Retinal pigment epithelial cell (primary cell): ENCODE data around the gene PROP1.

Experiments used
- DNase-seq: peaks from one replicate; pipeline ENCODE4 v3.0.0-alpha.2; 2010; ENCODE audit warnings: low read depth
- H3K4me3 ChIP-seq: 2 replicates; pipeline ENCODE4 v1.5.1; 2011; ENCODE audit warnings: mild to moderate bottlenecking, low read length, control low read depth, moderate library complexity
- TF ChIP-seq, protein P1 (sequence below): conservative IDR thresholded peaks from 2 replicates; pipeline ENCODE4 v1.5.1; 2011; ENCODE audit warnings: low read depth, low read length, control low read depth, inconsistent platforms

The PROP1 gene

DNA sequence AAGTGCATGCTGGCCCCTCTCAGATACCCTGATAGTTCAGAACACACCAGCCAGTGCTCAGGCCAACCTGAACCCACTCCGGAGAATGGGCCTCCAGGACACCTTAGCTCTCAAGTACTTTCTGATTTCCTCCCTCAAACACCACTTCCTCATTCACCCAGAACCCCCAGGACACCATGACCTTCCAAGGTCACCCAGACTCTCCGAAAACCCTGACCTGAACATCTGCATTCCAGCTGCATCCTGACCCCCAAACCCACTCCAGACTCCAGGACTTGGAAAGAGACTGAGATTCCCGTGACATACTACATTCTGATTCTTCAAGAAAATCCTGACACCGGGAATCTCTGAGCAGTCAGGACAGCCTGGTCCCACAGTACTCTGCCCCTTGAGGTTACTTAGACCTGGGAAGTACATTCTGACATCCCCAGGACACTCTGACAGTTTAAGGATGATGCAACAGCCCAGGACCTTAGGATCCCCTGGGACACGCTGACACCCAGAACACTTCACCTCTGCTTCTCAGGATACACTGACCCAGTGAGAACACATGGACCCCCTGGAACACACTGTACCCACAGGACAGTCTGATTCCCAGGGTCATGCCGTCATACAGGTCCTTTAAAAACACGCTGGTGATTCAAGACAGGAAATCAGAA is 747 bp upstream of the PROP1 start:
- TF ChIP-seq, protein P1, sequence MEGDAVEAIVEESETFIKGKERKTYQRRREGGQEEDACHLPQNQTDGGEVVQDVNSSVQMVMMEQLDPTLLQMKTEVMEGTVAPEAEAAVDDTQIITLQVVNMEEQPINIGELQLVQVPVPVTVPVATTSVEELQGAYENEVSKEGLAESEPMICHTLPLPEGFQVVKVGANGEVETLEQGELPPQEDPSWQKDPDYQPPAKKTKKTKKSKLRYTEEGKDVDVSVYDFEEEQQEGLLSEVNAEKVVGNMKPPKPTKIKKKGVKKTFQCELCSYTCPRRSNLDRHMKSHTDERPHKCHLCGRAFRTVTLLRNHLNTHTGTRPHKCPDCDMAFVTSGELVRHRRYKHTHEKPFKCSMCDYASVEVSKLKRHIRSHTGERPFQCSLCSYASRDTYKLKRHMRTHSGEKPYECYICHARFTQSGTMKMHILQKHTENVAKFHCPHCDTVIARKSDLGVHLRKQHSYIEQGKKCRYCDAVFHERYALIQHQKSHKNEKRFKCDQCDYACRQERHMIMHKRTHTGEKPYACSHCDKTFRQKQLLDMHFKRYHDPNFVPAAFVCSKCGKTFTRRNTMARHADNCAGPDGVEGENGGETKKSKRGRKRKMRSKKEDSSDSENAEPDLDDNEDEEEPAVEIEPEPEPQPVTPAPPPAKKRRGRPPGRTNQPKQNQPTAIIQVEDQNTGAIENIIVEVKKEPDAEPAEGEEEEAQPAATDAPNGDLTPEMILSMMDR: no peak
- no peak for DNase-seq
- H3K4me3 ChIP-seq: no peak overlapping the region

DNA sequence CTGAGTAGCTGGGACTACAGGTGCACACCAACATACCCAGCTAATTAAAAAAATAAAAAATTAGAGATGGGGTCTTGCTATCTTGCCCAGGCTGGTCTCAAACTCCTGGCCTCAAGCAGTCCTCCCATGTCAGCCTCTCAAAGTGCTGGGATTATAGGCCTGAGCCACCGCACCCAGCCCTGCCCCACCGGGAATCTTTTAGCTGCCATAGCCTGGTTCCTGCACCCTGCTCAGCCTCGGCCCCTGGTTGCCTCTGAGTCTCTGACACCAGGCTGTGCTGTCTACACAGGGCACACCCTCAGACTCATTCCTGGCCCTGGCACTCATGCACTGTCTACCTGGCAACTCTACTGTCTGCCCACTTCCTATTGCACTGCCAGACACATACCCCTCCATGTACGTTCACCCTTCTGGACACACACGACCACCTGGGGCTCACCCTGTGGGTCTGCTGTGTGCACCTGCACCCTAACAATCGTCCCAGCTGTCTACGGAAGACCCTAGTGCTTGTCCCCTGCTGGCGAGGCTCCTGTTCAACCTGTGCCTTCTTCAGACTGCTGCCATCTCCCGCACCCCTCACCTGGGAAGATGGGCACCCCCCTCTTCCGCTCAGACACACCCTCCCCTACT is 1.4 kb downstream of the PROP1 start:
- TF ChIP-seq, protein P1: no peak
- H3K4me3 ChIP-seq: no peak overlapping the region
- DNase-seq: no peak

DNA sequence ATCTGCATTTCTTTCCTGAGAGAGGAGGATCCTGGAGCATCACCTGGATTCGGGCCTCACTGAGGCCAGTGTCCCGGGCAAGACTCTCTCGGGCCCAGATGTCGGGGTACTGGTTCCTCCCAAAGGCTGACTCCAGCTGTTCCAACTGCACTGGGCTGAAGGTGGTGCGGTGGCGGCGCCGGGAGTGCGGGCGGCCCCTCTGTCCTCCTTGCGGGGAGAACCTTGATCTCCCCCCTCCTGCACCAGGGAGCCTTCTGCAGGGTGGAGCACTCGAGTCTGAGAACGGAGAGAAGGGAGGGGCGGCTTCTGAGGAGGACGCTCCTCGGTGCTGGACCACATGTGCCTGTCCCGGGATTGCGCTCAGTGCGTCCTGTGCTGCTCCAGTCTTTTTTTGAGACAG is 2.0 kb downstream of the PROP1 start:
- DNase-seq: no peak
- H3K4me3 ChIP-seq: no peak overlapping the region
- TF ChIP-seq, protein P1: no peak

DNA sequence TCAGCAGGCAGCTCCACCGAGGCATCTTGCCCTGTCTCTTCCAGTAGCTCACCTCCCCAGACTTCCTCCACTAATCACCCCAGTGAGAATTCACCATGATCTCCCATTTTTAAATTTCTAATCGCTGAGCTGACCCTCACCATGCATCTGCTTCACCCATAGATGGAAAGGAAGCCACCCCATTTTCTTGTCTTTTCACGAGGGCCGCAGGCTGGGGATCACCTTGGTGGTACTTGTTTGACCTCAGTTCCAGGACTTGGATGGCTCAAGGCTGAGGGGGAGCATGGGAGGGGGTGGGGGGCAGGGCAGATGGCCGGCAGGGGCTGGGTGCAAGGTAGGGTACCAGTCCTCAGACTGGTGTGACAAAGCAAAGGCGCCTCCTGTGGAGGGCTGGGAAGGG is 3.6 kb downstream of the PROP1 start:
- DNase-seq: no peak
- TF ChIP-seq, protein P1: no peak
- H3K4me3 ChIP-seq: no peak overlapping the region

DNA sequence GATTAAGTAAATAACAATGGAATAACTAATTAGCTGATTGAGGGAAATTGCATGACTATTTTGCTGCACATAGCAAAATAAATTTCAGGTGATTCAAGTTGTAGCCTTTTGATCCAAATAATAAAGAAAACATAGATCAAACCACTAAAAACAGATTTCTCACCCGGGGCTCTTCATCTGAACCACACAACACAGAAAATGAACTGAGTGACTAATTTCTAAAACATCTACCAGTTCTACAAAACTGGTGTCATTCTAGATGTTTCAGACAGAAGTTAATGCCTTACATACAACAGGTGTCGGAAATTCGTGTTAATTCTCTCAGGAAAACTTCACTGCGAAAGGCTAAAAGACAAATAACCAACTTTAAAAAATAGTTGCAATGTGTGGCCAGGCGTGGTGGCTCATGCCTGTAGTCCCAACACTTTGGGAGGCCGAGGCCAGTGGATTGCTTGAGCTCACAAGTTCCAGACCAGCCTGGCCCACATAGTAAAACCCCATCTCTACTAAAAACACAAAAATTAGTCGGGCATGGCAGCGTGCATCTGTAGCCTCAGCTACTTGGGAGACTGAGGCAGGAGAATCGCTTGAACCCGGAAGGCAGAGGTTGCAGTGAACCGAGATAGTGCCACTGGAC is 6.9 kb downstream of the PROP1 start:
- H3K4me3 ChIP-seq: no peak overlapping the region
- DNase-seq: no peak
- TF ChIP-seq, protein P1: no peak

DNA sequence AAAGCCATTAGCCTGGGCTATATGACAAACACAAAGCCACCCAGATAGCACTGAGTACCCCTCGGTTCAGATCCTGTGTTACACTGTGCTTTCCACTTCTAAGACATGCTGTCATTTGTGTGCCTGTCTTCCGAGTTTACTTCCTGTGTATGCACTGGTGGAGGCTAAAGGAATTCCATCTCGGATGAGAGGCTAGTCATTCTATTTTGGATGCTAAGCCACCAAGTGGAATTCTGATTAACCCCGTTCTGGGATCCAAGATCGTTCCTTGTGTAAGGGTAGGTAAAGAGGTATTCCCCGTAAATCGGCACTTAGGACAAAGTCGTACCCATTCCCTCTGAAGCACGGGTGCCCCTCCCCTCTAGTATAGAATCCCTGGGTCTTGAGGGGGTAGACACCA is 8.7 kb downstream of the PROP1 start:
- DNase-seq: no peak
- TF ChIP-seq, protein P1: no peak
- no peak overlapping the region for H3K4me3 ChIP-seq
